Measurements from ENCODE around the gene PRKCZ. TPM values are rescaled to one million over a fixed set of nuclear protein-coding genes. Genes with fewer than 3 reads are reported as not detected.

PRKCZ gene
- total and polyA plus RNA-seq, 7 experiments from 2014 or later = 3.6 to 29.6 (median 24.0) TPM

DNA sequence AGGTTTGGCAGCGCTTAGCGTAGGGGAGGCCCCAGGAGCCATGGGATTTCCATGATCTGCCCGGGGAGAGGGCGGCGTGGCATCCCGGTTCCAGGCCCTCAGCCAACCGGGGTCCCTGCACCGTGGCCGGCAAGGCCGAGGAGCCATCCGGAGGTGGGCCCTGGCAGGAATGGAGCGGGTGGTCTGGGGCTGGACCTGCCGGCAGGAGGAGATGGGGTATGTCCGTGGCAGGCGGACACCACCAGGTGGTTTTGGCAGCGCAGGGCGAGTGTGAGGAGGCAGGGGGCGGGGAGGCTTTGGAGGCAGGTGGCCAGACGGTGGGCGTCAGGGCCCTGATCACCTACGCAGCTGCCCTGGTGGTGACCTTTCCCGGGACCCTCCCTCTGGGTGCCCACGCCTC is 10.3 kb downstream of the PRKCZ start:
- Histone ChIP-seq H3K27me3 (ENCODE audit: control insufficient read depth in 2 of 2, insufficient read depth in 2 of 2, low read length in 2 of 2) (no peaks in the 10 kb centered on the region), H3K4me3 (ENCODE audit: low read length) (no peak overlapping the region), H3K36me3 (ENCODE audit: control insufficient read depth in 2 of 3, insufficient read depth in 3 of 3, low read length in 3 of 3) (peaks cover 0 to 43% (median 6%) of the 10 kb centered on the region in 3 experiments), H3K9me3 (ENCODE audit: control insufficient read depth in 2 of 3, low read length in 3 of 3) (no peaks in the 10 kb centered on the region), H3K27ac (ENCODE audit: low read depth, low read length) (no peak overlapping the region), H3K4me1 (ENCODE audit: control insufficient read depth in 2 of 2, insufficient read depth in 2 of 2, low read length in 2 of 2) (no peaks in the 10 kb centered on the region)
- no peaks in the 10 kb centered on the region for H3K27me3 Mint-ChIP-seq
- peaks cover 0 to 9% (median 0%) of the 10 kb centered on the region in 11 donors for H3K9me3 Mint-ChIP-seq
- no peak overlapping the region for H3K27ac Mint-ChIP-seq
- H3K4me3 Mint-ChIP-seq = no peak overlapping the region
- DNase-seq (no peak), ATAC-seq (no peak)
- ChIA-PET CTCF (no interaction called here), POLR2A (no interaction called here)
- peaks cover 0 to 56% (median 27%) of the 10 kb centered on the region in 5 donors for H3K36me3 Mint-ChIP-seq
- intact Hi-C loops (cut with micrococcal nuclease) = no loop called here
- peaks cover 0 to 5% (median 0%) of the 10 kb centered on the region in 7 donors for H3K4me1 Mint-ChIP-seq

GRCh38 chr1:2061065-2061778 is 11.0 kb downstream of the PRKCZ start:
- Histone ChIP-seq H3K4me1 (ENCODE audit: control insufficient read depth in 2 of 2, insufficient read depth in 2 of 2, low read length in 2 of 2) (no peaks in the 10 kb centered on the region), H3K27me3 (ENCODE audit: control insufficient read depth in 2 of 2, insufficient read depth in 2 of 2, low read length in 2 of 2) (no peaks in the 10 kb centered on the region), H3K36me3 (ENCODE audit: control insufficient read depth in 2 of 3, insufficient read depth in 3 of 3, low read length in 3 of 3) (peaks cover 0 to 36% (median 1%) of the 10 kb centered on the region in 3 experiments), H3K9me3 (ENCODE audit: control insufficient read depth in 2 of 3, low read length in 3 of 3) (no peaks in the 10 kb centered on the region), H3K4me3 (ENCODE audit: low read length) (no peak overlapping the region), H3K27ac (ENCODE audit: low read depth, low read length) (no peak overlapping the region)
- Mint-ChIP-seq H3K36me3 (peaks cover 0 to 59% (median 34%) of the 10 kb centered on the region in 5 donors), H3K27me3 (no peaks in the 10 kb centered on the region), H3K4me1 (peaks cover 0 to 12% (median 0%) of the 10 kb centered on the region in 7 donors), H3K9me3 (peaks cover 0 to 14% (median 0%) of the 10 kb centered on the region in 11 donors), H3K4me3 (no peak overlapping the region), H3K27ac (no peak overlapping the region)
- DNase-seq (no peak), ATAC-seq (no peak)
- ChIA-PET POLR2A (no interaction called here), CTCF (no interaction called here)
- intact Hi-C loops (cut with micrococcal nuclease) = no loop called here

- H3K9me3 Mint-ChIP-seq = peaks cover 0 to 22% (median 0%) of the 10 kb centered on the region in 11 donors
- Histone ChIP-seq H3K36me3 (ENCODE audit: control insufficient read depth in 2 of 3, insufficient read depth in 3 of 3, low read length in 3 of 3) (peaks cover 0 to 40% (median 0%) of the 10 kb centered on the region in 3 experiments), H3K27me3 (ENCODE audit: control insufficient read depth in 2 of 2, insufficient read depth in 2 of 2, low read length in 2 of 2) (no peaks in the 10 kb centered on the region), H3K27ac (ENCODE audit: low read depth, low read length) (no peak overlapping the region), H3K4me3 (ENCODE audit: low read length) (no peak overlapping the region), H3K4me1 (ENCODE audit: control insufficient read depth in 2 of 2, insufficient read depth in 2 of 2, low read length in 2 of 2) (no peaks in the 10 kb centered on the region), H3K9me3 (ENCODE audit: control insufficient read depth in 2 of 3, low read length in 3 of 3) (no peaks in the 10 kb centered on the region)
- no peaks in the 10 kb centered on the region for H3K27me3 Mint-ChIP-seq
- intact Hi-C loops (cut with micrococcal nuclease) = no loop called here
- H3K36me3 Mint-ChIP-seq = peaks cover 0 to 69% (median 49%) of the 10 kb centered on the region in 5 donors
- peaks cover 0 to 23% (median 8%) of the 10 kb centered on the region in 7 donors for H3K4me1 Mint-ChIP-seq
- ChIA-PET CTCF (no interaction called here), POLR2A (no interaction called here)
- DNase-seq = no peak
- H3K4me3 Mint-ChIP-seq = no peak overlapping the region
- no peak for ATAC-seq
- no peak overlapping the region for H3K27ac Mint-ChIP-seq
These were observed 15.5 kb downstream of the PRKCZ start for GRCh38 chr1:2065699-2066098.

GRCh38 chr1:2067393-2067792 is 17.2 kb downstream of the PRKCZ start:
- Histone ChIP-seq H3K4me3 (ENCODE audit: low read length) (no peak overlapping the region), H3K36me3 (ENCODE audit: control insufficient read depth in 2 of 3, insufficient read depth in 3 of 3, low read length in 3 of 3) (peaks cover 0 to 27% (median 0%) of the 10 kb centered on the region in 3 experiments), H3K27me3 (ENCODE audit: control insufficient read depth in 2 of 2, insufficient read depth in 2 of 2, low read length in 2 of 2) (no peaks in the 10 kb centered on the region), H3K4me1 (ENCODE audit: control insufficient read depth in 2 of 2, insufficient read depth in 2 of 2, low read length in 2 of 2) (no peaks in the 10 kb centered on the region), H3K9me3 (ENCODE audit: control insufficient read depth in 2 of 3, low read length in 3 of 3) (no peaks in the 10 kb centered on the region), H3K27ac (ENCODE audit: low read depth, low read length) (no peak overlapping the region)
- ATAC-seq (no peak), DNase-seq (no peak)
- peaks cover 0 to 22% (median 0%) of the 10 kb centered on the region in 11 donors for H3K9me3 Mint-ChIP-seq
- H3K36me3 Mint-ChIP-seq = peaks cover 0 to 58% (median 44%) of the 10 kb centered on the region in 5 donors
- intact Hi-C loops (cut with micrococcal nuclease) = no loop called here
- CTCF ChIA-PET = no interaction called here
- H3K4me3 Mint-ChIP-seq = no peak overlapping the region
- POLR2A ChIA-PET = no interaction called here
- H3K27me3 Mint-ChIP-seq = no peaks in the 10 kb centered on the region
- peak overlapping the region in 1 of 9 donors; percentile 12 for H3K27ac Mint-ChIP-seq
- peaks cover 0 to 27% (median 10%) of the 10 kb centered on the region in 7 donors for H3K4me1 Mint-ChIP-seq

DNA sequence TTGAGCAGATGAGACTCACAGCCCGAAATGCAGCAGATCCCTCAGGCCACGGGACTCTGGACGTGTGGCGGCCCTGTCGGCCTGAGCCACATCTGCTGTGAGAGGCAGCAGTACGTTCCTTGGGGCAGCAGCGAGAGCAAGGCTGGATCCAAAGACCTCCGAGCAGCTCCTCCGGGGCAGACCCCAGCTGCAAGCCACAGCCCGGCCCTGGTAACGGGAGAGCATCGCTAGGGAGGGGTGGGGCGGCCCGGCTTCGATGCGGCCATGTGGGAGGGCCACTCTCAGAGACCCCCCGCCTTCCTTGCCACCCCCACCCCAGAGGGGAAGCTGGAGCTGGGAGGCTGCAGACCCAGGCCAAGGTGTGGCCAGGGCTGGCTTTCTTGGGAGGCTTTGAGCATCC is 17.8 kb downstream of the PRKCZ start:
- ATAC-seq = no peak
- Histone ChIP-seq H3K4me1 (ENCODE audit: control insufficient read depth in 2 of 2, insufficient read depth in 2 of 2, low read length in 2 of 2) (no peaks in the 10 kb centered on the region), H3K4me3 (ENCODE audit: low read length) (no peak overlapping the region), H3K27ac (ENCODE audit: low read depth, low read length) (no peak overlapping the region), H3K27me3 (ENCODE audit: control insufficient read depth in 2 of 2, insufficient read depth in 2 of 2, low read length in 2 of 2) (no peaks in the 10 kb centered on the region), H3K36me3 (ENCODE audit: control insufficient read depth in 2 of 3, insufficient read depth in 3 of 3, low read length in 3 of 3) (peaks cover 0 to 27% (median 0%) of the 10 kb centered on the region in 3 experiments), H3K9me3 (ENCODE audit: control insufficient read depth in 2 of 3, low read length in 3 of 3) (no peaks in the 10 kb centered on the region)
- POLR2A ChIA-PET = no interaction called here
- intact Hi-C loops (cut with micrococcal nuclease) = no loop called here
- CTCF ChIA-PET = no interaction called here
- Mint-ChIP-seq H3K4me3 (no peak overlapping the region), H3K36me3 (peaks cover 0 to 52% (median 41%) of the 10 kb centered on the region in 5 donors), H3K27ac (no peak overlapping the region), H3K27me3 (no peaks in the 10 kb centered on the region), H3K4me1 (peaks cover 0 to 27% (median 10%) of the 10 kb centered on the region in 7 donors), H3K9me3 (peaks cover 0 to 22% (median 0%) of the 10 kb centered on the region in 11 donors)
- no peak for DNase-seq

DNA sequence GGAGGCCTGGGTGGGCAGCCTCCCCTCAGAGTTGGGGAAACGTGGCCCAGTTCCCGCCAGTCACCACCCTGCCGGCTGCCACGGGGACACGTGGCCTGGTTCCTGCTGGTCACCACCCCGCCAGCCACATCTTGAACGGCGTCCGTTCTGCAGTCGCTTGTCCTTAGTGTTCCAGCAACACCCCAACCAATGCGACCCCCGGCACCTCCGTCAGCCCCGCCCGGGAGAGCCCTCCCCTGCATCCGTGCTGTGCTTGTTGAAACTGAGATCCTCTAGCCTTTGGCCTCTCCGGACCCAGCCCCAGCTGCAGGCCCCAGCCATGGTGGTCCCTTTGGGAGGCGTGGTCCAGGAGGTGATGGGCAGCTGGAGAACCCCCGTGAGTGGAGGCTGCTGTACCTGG is 18.7 kb downstream of the PRKCZ start:
- no peaks in the 10 kb centered on the region for H3K9me3 ChIP-seq (ENCODE audit: control insufficient read depth in 2 of 3, low read length in 3 of 3)
- Mint-ChIP-seq H3K36me3 (peaks cover 0 to 42% (median 35%) of the 10 kb centered on the region in 5 donors), H3K27me3 (no peaks in the 10 kb centered on the region), H3K9me3 (peaks cover 0 to 20% (median 0%) of the 10 kb centered on the region in 11 donors), H3K4me3 (no peak overlapping the region), H3K27ac (no peak overlapping the region), H3K4me1 (peaks cover 0 to 27% (median 10%) of the 10 kb centered on the region in 7 donors)
- no peaks in the 10 kb centered on the region for H3K27me3 ChIP-seq (ENCODE audit: control insufficient read depth in 2 of 2, insufficient read depth in 2 of 2, low read length in 2 of 2)
- CTCF ChIA-PET = no interaction called here
- ATAC-seq (no peak), DNase-seq (no peak)
- H3K4me3 ChIP-seq (ENCODE audit: low read length) = no peak overlapping the region
- POLR2A ChIA-PET = no interaction called here
- H3K4me1 ChIP-seq (ENCODE audit: control insufficient read depth in 2 of 2, insufficient read depth in 2 of 2, low read length in 2 of 2) = no peaks in the 10 kb centered on the region
- H3K36me3 ChIP-seq (ENCODE audit: control insufficient read depth in 2 of 3, insufficient read depth in 3 of 3, low read length in 3 of 3) = peaks cover 0 to 27% (median 0%) of the 10 kb centered on the region in 3 experiments
- intact Hi-C loops (cut with micrococcal nuclease) = no loop called here
- H3K27ac ChIP-seq (ENCODE audit: low read depth, low read length) = no peak overlapping the region

- Histone ChIP-seq H3K9me3 (ENCODE audit: control insufficient read depth in 2 of 3, low read length in 3 of 3) (no peaks in the 10 kb centered on the region), H3K36me3 (ENCODE audit: control insufficient read depth in 2 of 3, insufficient read depth in 3 of 3, low read length in 3 of 3) (peaks cover 0 to 33% (median 0%) of the 10 kb centered on the region in 3 experiments), H3K27me3 (ENCODE audit: control insufficient read depth in 2 of 2, insufficient read depth in 2 of 2, low read length in 2 of 2) (no peaks in the 10 kb centered on the region), H3K27ac (ENCODE audit: low read depth, low read length) (no peak overlapping the region), H3K4me1 (ENCODE audit: control insufficient read depth in 2 of 2, insufficient read depth in 2 of 2, low read length in 2 of 2) (no peaks in the 10 kb centered on the region), H3K4me3 (ENCODE audit: low read length) (no peak overlapping the region)
- no peak overlapping the region for H3K4me3 Mint-ChIP-seq
- H3K36me3 Mint-ChIP-seq = peaks cover 0 to 38% (median 26%) of the 10 kb centered on the region in 5 donors
- H3K9me3 Mint-ChIP-seq = peaks cover 0 to 15% (median 0%) of the 10 kb centered on the region in 11 donors
- ChIA-PET POLR2A (no interaction called here), CTCF (no interaction called here)
- ATAC-seq (no peak), DNase-seq (no peak)
- H3K4me1 Mint-ChIP-seq = peaks cover 0 to 22% (median 10%) of the 10 kb centered on the region in 7 donors
- intact Hi-C loops (cut with micrococcal nuclease) = no loop called here
- no peak overlapping the region for H3K27ac Mint-ChIP-seq
- no peaks in the 10 kb centered on the region for H3K27me3 Mint-ChIP-seq
These were observed 19.8 kb downstream of the PRKCZ start for GRCh38 chr1:2070016-2070415.
